ENCODE data around the gene G3BP2. TPM values are rescaled to one million over a fixed set of nuclear protein-coding genes. Genes with fewer than 3 reads are reported as not detected.

The G3BP2 gene
- total RNA-seq, 1 donor from 2014 or later = 78.3 TPM

Other genes starting within 250 kb of the G3BP2 start
- 43.4 TPM for gene RCHY1, start 159.0 kb downstream of the G3BP2 start, total RNA-seq
- gene THAP6, start 158.9 kb downstream of the G3BP2 start, total RNA-seq = 22.6 TPM
- gene ODAPH, start 117.3 kb downstream of the G3BP2 start, total RNA-seq = not detected
- 0.70 TPM for gene CDKL2, start 42.9 kb downstream of the G3BP2 start, total RNA-seq
- gene USO1, start 51.2 kb upstream of the G3BP2 start, total RNA-seq = 70.5 TPM
- not detected for gene PPEF2, start 229.0 kb upstream of the G3BP2 start, total RNA-seq

Data from cardiac septum (tissue), 1 donor.